Naive thymus-derived CD4-positive, alpha-beta T cell (primary cell): Measurements from ENCODE around the gene STX12. TPM values are rescaled to one million over a fixed set of nuclear protein-coding genes. Genes with fewer than 3 reads are reported as not detected.
A peak's percentile ranks its signal among the peaks of the same experiment; 100 is the strongest.

Experiments
- ATAC-seq: fragments of 150-1000 bp; cut with Tn5 transposase; 2 replicates; pipeline ENCODE4 v1.10.0; 2021; ENCODE audit warnings: mild to moderate bottlenecking, moderate library complexity
- CTCF ChIA-PET: fragments of 350-600 bp; sonication (Branson Sonifier 250); formaldehyde crosslinking; loops from one replicate; lab custom pipeline; 2021; ENCODE audit warnings: antibody characterized with exemption; lab: Charles Lee
- POLR2A ChIA-PET: fragments of 350-600 bp; sonication (Branson Sonifier 250); formaldehyde crosslinking; loops from one replicate; lab custom pipeline; 2021; ENCODE audit warnings: antibody characterized with exemption, inconsistent platforms; lab: Charles Lee
- DNase-seq, 9 donors: peaks; one replicate each; pipeline versions ENCODE4 v3.0.0 to v3.0.0-alpha.2; 2020 to 2022; ENCODE audit warnings: mixed read lengths in 1 of 9
- H3K27ac ChIP-seq: one replicate; pipeline ENCODE4 v1.7.0; 2013; ENCODE audit warnings: mild to moderate bottlenecking, low read depth, low read length, moderate library complexity
- H3K27me3 ChIP-seq, 2 donors: one replicate each; pipeline ENCODE4 v1.7.0; 2013; ENCODE audit warnings: low read length in 2 of 2, mild to moderate bottlenecking in 2 of 2, moderate library complexity in 2 of 2; ENCODE audit not compliant: control insufficient read depth in 2 of 2, insufficient read depth in 2 of 2
- H3K36me3 ChIP-seq, 3 experiments: 1 replicate in 2 of 3; 2 replicates in 1 of 3; pipeline ENCODE4 v1.7.0; 2013; ENCODE audit warnings: low read length in 3 of 3, mild to moderate bottlenecking in 3 of 3, moderate library complexity in 1 of 3; ENCODE audit not compliant: insufficient read depth in 3 of 3, control insufficient read depth in 2 of 3
- H3K4me1 ChIP-seq, 2 donors: one replicate each; pipeline ENCODE4 v1.7.0; 2013; ENCODE audit warnings: low read length in 2 of 2, mild to moderate bottlenecking in 2 of 2, moderate library complexity in 1 of 2; ENCODE audit not compliant: control insufficient read depth in 2 of 2, insufficient read depth in 2 of 2
- H3K4me3 ChIP-seq: 2 replicates; pipeline ENCODE4 v1.7.0; 2013; ENCODE audit warnings: mild to moderate bottlenecking, low read length
- H3K9me3 ChIP-seq, 3 experiments: 1 replicate in 2 of 3; 2 replicates in 1 of 3; pipeline ENCODE4 v1.7.0; 2013; ENCODE audit warnings: low read length in 3 of 3; ENCODE audit not compliant: control insufficient read depth in 2 of 3
- H3K27ac Mint-ChIP-seq, 9 donors: one replicate each; pipeline ENCODE4 v1.8.0; 2020 to 2022; ENCODE audit warnings: mixed read lengths in 9 of 9, mild to moderate bottlenecking in 8 of 9, moderate library complexity in 5 of 9, inconsistent platforms in 2 of 9
- H3K27me3 Mint-ChIP-seq, 5 donors: one replicate each; pipeline ENCODE4 v1.8.0; 2021 to 2022; ENCODE audit warnings: mixed read lengths in 5 of 5, mild to moderate bottlenecking in 1 of 5
- H3K36me3 Mint-ChIP-seq, 5 donors: one replicate each; pipeline ENCODE4 v1.8.0; 2020 to 2022; ENCODE audit warnings: mixed read lengths in 5 of 5, mild to moderate bottlenecking in 3 of 5, inconsistent platforms in 1 of 5
- H3K4me1 Mint-ChIP-seq, 7 donors: one replicate each; pipeline ENCODE4 v1.8.0; 2020 to 2022; ENCODE audit warnings: mixed read lengths in 7 of 7, mild to moderate bottlenecking in 3 of 7, inconsistent platforms in 1 of 7
- H3K4me3 Mint-ChIP-seq, 10 donors: one replicate each; pipeline ENCODE4 v1.8.0; 2020 to 2022; ENCODE audit warnings: mild to moderate bottlenecking in 10 of 10, mixed read lengths in 10 of 10, moderate library complexity in 6 of 10, inconsistent platforms in 2 of 10
- H3K9me3 Mint-ChIP-seq, 11 donors: one replicate each; pipeline ENCODE4 v1.8.0; 2020 to 2022; ENCODE audit warnings: mixed read lengths in 11 of 11, mild to moderate bottlenecking in 4 of 11, inconsistent platforms in 1 of 11, moderate library complexity in 1 of 11
- intact Hi-C, 2 donors: fragments of 100-400 bp; cut with micrococcal nuclease; formaldehyde crosslinking; loops; one replicate each; pipeline ENCODE4 v1.15.1; 2023
- polyA plus RNA-seq, 2 donors: library from polyadenylated mRNA; unstranded; fragments of 300-500 nt; fragmentation: Illumina TruSeq; gene quantifications; one replicate each; pipeline ENCODE4 v1.2.3, GENCODE V29; 2021
- total RNA-seq, 6 experiments: library from RNA in 5 of 6; stranded (reverse) in 5 of 6; gene quantifications; 1 replicate in 5 of 6; 2 replicates in 1 of 6; pipeline ENCODE4 v1.2.3 and lab custom pipeline; 2021 to 2026

The STX12 gene
- total and polyA plus RNA-seq, 7 experiments from 2014 or later = 9.3 to 38.7 (median 26.9) TPM

- H3K27ac Mint-ChIP-seq = peak overlapping the region in 2 of 9 donors; percentile 0 to 76
- H3K27me3 Mint-ChIP-seq = no peaks in the 10 kb centered on the region
- Histone ChIP-seq H3K36me3 (peaks cover 0 to 4% (median 0%) of the 10 kb centered on the region in 3 experiments), H3K4me3 (no peak overlapping the region), H3K27ac (no peak overlapping the region), H3K4me1 (peaks cover 4 to 5% of the 10 kb centered on the region in 2 donors), H3K27me3 (no peaks in the 10 kb centered on the region), H3K9me3 (no peaks in the 10 kb centered on the region)
- intact Hi-C loops = loop anchor here in 1 of 2 donors (10.0 kb wide), 1 partner anchor 543 kb away; the partner anchor contains the start of gene WDTC1
- peaks cover 0 to 11% (median 7%) of the 10 kb centered on the region in 5 donors for H3K36me3 Mint-ChIP-seq
- no peak overlapping the region for H3K4me3 Mint-ChIP-seq
- ATAC-seq (no peak), DNase-seq (no peak)
- peaks cover 0 to 1% (median 0%) of the 10 kb centered on the region in 11 donors for H3K9me3 Mint-ChIP-seq
- ChIA-PET POLR2A (interaction anchor here (0.6 kb wide), 1 partner anchor 100 kb away, joined by 3 read pairs; no protein-coding TSS in a partner anchor), CTCF (no interaction called here)
- peaks cover 24 to 50% (median 32%) of the 10 kb centered on the region in 7 donors for H3K4me1 Mint-ChIP-seq
Observed at GRCh38 chr1:27778056-27778455, 5.0 kb downstream of the STX12 start.

GRCh38 chr1:27779122-27779521 lies 6.1 kb downstream of the STX12 start:
- no peak overlapping the region for H3K27ac ChIP-seq
- H3K9me3 ChIP-seq = no peaks in the 10 kb centered on the region
- H3K27me3 ChIP-seq = no peaks in the 10 kb centered on the region
- no peak for DNase-seq
- H3K9me3 Mint-ChIP-seq = peaks cover 0 to 1% (median 0%) of the 10 kb centered on the region in 11 donors
- no peak overlapping the region for H3K4me3 Mint-ChIP-seq
- ChIA-PET POLR2A (interaction anchor here (0.7 kb wide), 1 partner anchor 215 kb away, joined by 5 read pairs; no protein-coding TSS in a partner anchor), CTCF (no interaction called here)
- no peaks in the 10 kb centered on the region for H3K27me3 Mint-ChIP-seq
- intact Hi-C loops = loop anchor here in 1 of 2 donors (10.0 kb wide), 1 partner anchor 544 kb away; the partner anchor contains the start of gene WDTC1
- H3K36me3 Mint-ChIP-seq = peaks cover 0 to 11% (median 7%) of the 10 kb centered on the region in 5 donors
- peaks cover 2 to 5% of the 10 kb centered on the region in 2 donors for H3K4me1 ChIP-seq
- H3K4me1 Mint-ChIP-seq = peaks cover 17 to 45% (median 25%) of the 10 kb centered on the region in 7 donors
- H3K27ac Mint-ChIP-seq = peak overlapping the region in 2 of 9 donors; percentile 3 to 49
- H3K36me3 ChIP-seq = no peaks in the 10 kb centered on the region
- ATAC-seq = no peak
- no peak overlapping the region for H3K4me3 ChIP-seq

DNA sequence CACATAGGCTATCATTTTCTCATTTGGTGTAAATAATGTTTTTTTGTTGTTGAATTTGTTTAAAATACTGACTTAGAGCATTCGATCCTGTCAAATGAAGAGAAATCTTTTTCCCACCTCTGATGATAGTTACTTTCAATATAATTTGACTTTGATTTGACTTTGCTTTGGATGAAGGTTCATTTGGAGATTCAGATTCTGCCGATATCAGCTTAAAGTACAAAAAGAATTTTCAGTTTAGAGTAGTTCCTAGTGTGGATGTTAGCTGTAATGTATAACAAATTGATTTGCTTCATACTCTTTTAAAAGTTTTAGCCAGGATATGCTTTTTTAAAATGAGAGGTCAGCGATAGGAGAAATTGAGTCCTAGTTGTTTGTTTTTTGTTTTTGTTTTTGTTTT lies 9.9 kb downstream of the STX12 start:
- intact Hi-C loops = no loop called here
- Mint-ChIP-seq H3K9me3 (no peaks in the 10 kb centered on the region), H3K36me3 (peaks cover 0 to 7% (median 0%) of the 10 kb centered on the region in 5 donors), H3K27ac (peak overlapping the region in 2 of 9 donors; percentile 21 to 22), H3K4me1 (peaks cover 13 to 42% (median 20%) of the 10 kb centered on the region in 7 donors), H3K4me3 (no peak overlapping the region), H3K27me3 (no peaks in the 10 kb centered on the region)
- Histone ChIP-seq H3K4me3 (no peak overlapping the region), H3K9me3 (no peaks in the 10 kb centered on the region), H3K27me3 (no peaks in the 10 kb centered on the region), H3K36me3 (no peaks in the 10 kb centered on the region), H3K27ac (no peak overlapping the region), H3K4me1 (no peaks in the 10 kb centered on the region)
- ChIA-PET POLR2A (no interaction called here), CTCF (no interaction called here)
- ATAC-seq = no peak
- no peak for DNase-seq

GRCh38 chr1:27784700-27785099 lies 11.7 kb downstream of the STX12 start:
- H3K9me3 Mint-ChIP-seq = no peaks in the 10 kb centered on the region
- ATAC-seq (no peak), DNase-seq (no peak)
- POLR2A ChIA-PET = interaction anchor here (1.1 kb wide), 1 partner anchor 34 kb away, joined by 3 read pairs; no protein-coding TSS in a partner anchor
- no peaks in the 10 kb centered on the region for H3K27me3 Mint-ChIP-seq
- no peak overlapping the region for H3K4me3 Mint-ChIP-seq
- intact Hi-C loops = no loop called here
- H3K4me3 ChIP-seq = no peak overlapping the region
- H3K27ac ChIP-seq = no peak overlapping the region
- H3K4me1 ChIP-seq = no peaks in the 10 kb centered on the region
- no peaks in the 10 kb centered on the region for H3K27me3 ChIP-seq
- peak overlapping the region in 2 of 9 donors; percentile 46 to 85 for H3K27ac Mint-ChIP-seq
- peaks cover 0 to 7% (median under 1%) of the 10 kb centered on the region in 3 experiments for H3K36me3 ChIP-seq
- peaks cover 12 to 33% (median 17%) of the 10 kb centered on the region in 7 donors for H3K4me1 Mint-ChIP-seq
- CTCF ChIA-PET = no interaction called here
- H3K36me3 Mint-ChIP-seq = peaks cover 0 to 12% (median 8%) of the 10 kb centered on the region in 5 donors
- no peaks in the 10 kb centered on the region for H3K9me3 ChIP-seq

GRCh38 chr1:27785781-27786455 lies 12.9 kb downstream of the STX12 start:
- peaks cover 12 to 33% (median 17%) of the 10 kb centered on the region in 7 donors for H3K4me1 Mint-ChIP-seq
- peak overlapping the region in 5 of 9 donors; percentile 25 to 85 (median 79) for H3K27ac Mint-ChIP-seq
- peaks cover 0 to 16% (median 13%) of the 10 kb centered on the region in 5 donors for H3K36me3 Mint-ChIP-seq
- ChIA-PET POLR2A (interaction anchor here (1.1 kb wide), 1 partner anchor 15 kb away, joined by 4 read pairs; no protein-coding TSS in a partner anchor), CTCF (interaction anchor here (0.6 kb wide), 1 partner anchor 505 kb away, joined by 3 read pairs; no protein-coding TSS in a partner anchor)
- H3K27me3 ChIP-seq = no peaks in the 10 kb centered on the region
- no peak overlapping the region for H3K4me3 ChIP-seq
- H3K27me3 Mint-ChIP-seq = no peaks in the 10 kb centered on the region
- intact Hi-C loops = no loop called here
- no peak overlapping the region for H3K27ac ChIP-seq
- no peak for DNase-seq
- no peak overlapping the region for H3K4me3 Mint-ChIP-seq
- no peak for ATAC-seq
- H3K9me3 ChIP-seq = no peaks in the 10 kb centered on the region
- H3K4me1 ChIP-seq = no peaks in the 10 kb centered on the region
- no peaks in the 10 kb centered on the region for H3K9me3 Mint-ChIP-seq
- H3K36me3 ChIP-seq = peaks cover 0 to 15% (median 6%) of the 10 kb centered on the region in 3 experiments

GRCh38 chr1:27787895-27788294 lies 14.9 kb downstream of the STX12 start:
- Mint-ChIP-seq H3K4me3 (no peak overlapping the region), H3K4me1 (peaks cover 10 to 27% (median 17%) of the 10 kb centered on the region in 7 donors), H3K27ac (peak overlapping the region in 6 of 9 donors; percentile 1 to 47 (median 28)), H3K36me3 (peaks cover 3 to 16% (median 13%) of the 10 kb centered on the region in 5 donors), H3K27me3 (no peaks in the 10 kb centered on the region), H3K9me3 (no peaks in the 10 kb centered on the region)
- no peaks in the 10 kb centered on the region for H3K27me3 ChIP-seq
- no peak for ATAC-seq
- no peaks in the 10 kb centered on the region for H3K9me3 ChIP-seq
- ChIA-PET CTCF (no interaction called here), POLR2A (no interaction called here)
- no peak for DNase-seq
- H3K27ac ChIP-seq = no peak overlapping the region
- peaks cover 0 to 21% (median 6%) of the 10 kb centered on the region in 3 experiments for H3K36me3 ChIP-seq
- intact Hi-C loops = no loop called here
- H3K4me1 ChIP-seq = no peaks in the 10 kb centered on the region
- H3K4me3 ChIP-seq = no peak overlapping the region
